ENCODE measurements around the gene FHIP1A.

- no peak for TF ChIP-seq CTCF (IDR thresholded peaks at IDR 0.05)
- no peak for TF ChIP-seq POLR2A (IDR thresholded peaks at IDR 0.05)
Measured at GRCh38 chr4:151436093-151436518, 27.1 kb downstream of the FHIP1A start.
